ENCODE measurements around the gene SPATA31C2.
"Not testable (repeated sequence)": the region's sequence is repeated elsewhere in the genome, so short reads cannot be mapped to it uniquely, and the experiment has no call there.

The SPATA31C2 gene

DNA sequence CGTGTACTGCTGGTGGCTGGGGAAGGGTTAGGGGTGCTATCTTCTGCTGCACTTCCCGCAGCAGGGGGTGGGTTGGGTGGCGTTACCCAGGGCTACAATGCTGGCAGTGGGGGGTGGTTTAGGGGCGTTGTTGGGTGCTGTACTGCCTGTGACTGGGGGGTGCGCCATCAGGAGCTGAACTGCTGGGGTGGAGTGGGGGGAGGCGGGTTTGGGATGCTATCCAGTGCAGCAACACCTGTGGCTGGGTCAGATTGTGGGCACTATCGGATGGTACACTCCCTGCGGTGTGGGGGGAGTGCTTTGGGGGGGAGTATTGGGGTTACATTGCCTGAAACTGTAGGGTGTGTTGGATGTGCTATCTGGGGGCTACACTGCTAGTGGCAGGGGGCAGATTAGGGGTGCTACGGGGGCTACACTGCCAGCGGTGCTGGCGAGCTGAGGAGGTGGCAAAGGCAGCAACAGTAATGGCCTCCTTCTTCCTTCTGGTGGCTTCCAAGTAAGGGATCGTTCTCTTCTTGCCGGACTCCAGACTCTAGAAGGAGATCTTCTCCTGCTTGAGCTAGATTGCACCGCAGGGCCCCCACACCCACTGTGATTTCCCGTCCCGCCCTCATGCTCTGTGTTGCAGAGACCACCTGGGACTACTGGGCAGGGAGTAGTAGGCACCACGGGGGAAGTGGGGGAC lies 23.9 kb downstream of the SPATA31C2 start:
- H3K4me1 Mint-ChIP-seq; H3K9me3 Mint-ChIP-seq; H3K27ac Mint-ChIP-seq (ENCODE audit: low read depth); H3K27me3 Mint-ChIP-seq; DNase-seq (ENCODE audit: low spot score in 2 of 2); ATAC-seq (replicated peaks; ENCODE audit: extremely low read depth, poor library complexity, severe bottlenecking); H3K4me3 Mint-ChIP-seq; H3K36me3 Mint-ChIP-seq (ENCODE audit: insufficient read depth): not testable (repeated sequence)

DNA sequence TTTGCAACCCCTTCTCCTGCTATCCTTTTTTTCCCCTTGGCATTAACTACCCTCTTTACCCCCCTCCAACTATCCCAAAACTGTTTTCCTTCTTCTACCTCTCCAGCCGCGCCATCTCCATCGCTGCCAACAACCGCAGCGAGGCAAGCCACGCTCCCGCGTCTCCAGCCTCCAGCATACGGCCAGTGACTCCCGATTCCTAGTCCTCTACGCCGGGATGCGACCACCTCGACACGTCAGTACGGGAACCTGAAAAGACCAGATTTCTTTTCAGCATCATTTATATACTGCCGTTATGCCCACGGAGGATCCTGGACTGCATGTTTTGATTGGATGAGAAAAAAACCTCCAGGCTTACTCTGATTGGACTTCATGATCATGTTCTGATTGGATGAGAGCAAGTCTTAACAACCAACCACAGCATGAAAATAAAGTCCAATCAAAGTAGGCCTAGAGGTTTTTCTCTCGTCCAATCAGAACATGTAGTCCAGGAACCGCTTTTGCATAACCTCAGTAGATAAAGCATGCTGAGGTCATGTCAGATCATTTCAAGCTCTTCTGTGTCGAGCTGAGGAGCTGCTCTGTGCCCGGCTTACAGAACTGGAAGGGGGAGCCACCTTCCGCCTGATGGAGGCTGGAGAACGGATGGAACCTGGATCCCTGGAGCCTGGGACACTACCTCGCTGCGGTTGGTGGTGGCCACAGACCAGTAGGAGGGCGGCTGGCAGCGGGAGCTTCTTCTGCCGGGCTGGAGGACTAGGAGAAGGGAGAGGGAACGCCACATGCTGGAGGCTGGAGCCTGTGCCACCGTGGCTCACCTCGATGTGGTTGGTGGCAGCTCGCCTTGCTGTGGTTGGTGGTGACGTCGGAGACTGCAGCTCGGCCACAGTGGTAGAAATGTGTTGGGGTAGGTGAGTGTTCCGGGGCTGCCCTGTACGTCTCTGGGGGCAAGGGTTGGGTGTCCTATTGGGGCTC lies 24.8 kb downstream of the SPATA31C2 start:
- H3K27me3 Mint-ChIP-seq = peaks cover 16% of the 10 kb centered on the region
- not testable (repeated sequence) for H3K27ac Mint-ChIP-seq (ENCODE audit: low read depth); ATAC-seq (replicated peaks; ENCODE audit: extremely low read depth, poor library complexity, severe bottlenecking); DNase-seq (ENCODE audit: low spot score in 2 of 2); H3K4me3 Mint-ChIP-seq; H3K36me3 Mint-ChIP-seq (ENCODE audit: insufficient read depth); H3K9me3 Mint-ChIP-seq; H3K4me1 Mint-ChIP-seq

DNA sequence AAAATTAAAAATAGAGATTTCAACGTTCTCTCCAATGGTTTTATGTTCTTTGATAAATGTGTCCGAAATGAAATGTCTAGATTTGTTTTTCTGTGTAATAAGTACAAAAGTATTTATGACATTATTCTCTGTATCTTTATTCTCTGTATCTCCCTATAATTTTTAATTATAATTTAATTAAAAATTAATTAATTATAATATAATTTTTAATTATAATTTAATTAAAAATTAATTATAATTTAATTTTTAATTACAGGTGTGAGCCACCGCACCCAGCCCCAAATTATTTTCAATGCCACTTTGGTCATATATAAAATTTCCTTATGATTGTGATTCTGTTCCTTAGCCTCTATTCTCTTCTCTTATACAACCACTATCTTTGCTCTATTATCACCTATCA lies 28.2 kb downstream of the SPATA31C2 start:
- Mint-ChIP-seq H3K36me3 (ENCODE audit: insufficient read depth) (no peaks in the 10 kb centered on the region), H3K4me3 (no peak overlapping the region), H3K27ac (ENCODE audit: low read depth) (no peak overlapping the region), H3K27me3 (peaks cover 45% of the 10 kb centered on the region), H3K4me1 (peaks cover 6% of the 10 kb centered on the region), H3K9me3 (no peaks in the 10 kb centered on the region)
- DNase-seq (ENCODE audit: low spot score in 2 of 2) (no peak), ATAC-seq (replicated peaks; ENCODE audit: extremely low read depth, poor library complexity, severe bottlenecking) (no peak)

DNA sequence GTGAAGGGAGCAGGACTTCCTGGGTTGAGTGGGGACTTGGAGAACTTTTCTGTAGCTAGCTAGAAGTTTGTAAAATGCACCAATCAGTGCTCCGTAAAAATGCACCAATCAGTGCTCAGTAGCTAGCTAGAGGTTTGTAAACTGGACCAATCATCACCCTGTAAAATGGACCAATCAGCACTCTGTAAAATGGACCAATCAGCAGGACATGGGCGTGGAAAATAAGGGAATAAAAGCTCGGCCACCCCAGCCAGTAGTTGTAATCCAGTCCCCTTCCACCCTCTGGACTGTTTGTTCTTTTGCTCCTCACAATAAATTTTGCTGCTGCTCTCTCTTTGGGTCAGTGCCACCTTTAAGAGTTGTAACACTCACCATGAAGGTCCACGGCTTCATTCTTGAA lies 29.5 kb downstream of the SPATA31C2 start:
- H3K9me3 Mint-ChIP-seq = no peaks in the 10 kb centered on the region
- DNase-seq (ENCODE audit: low spot score in 2 of 2) = no peak
- H3K27me3 Mint-ChIP-seq = peaks cover 53% of the 10 kb centered on the region
- ATAC-seq (replicated peaks; ENCODE audit: extremely low read depth, poor library complexity, severe bottlenecking) = no peak
- no peak overlapping the region for H3K27ac Mint-ChIP-seq (ENCODE audit: low read depth)
- peaks cover 6% of the 10 kb centered on the region for H3K4me1 Mint-ChIP-seq
- no peaks in the 10 kb centered on the region for H3K36me3 Mint-ChIP-seq (ENCODE audit: insufficient read depth)
- H3K4me3 Mint-ChIP-seq = no peak overlapping the region

DNA sequence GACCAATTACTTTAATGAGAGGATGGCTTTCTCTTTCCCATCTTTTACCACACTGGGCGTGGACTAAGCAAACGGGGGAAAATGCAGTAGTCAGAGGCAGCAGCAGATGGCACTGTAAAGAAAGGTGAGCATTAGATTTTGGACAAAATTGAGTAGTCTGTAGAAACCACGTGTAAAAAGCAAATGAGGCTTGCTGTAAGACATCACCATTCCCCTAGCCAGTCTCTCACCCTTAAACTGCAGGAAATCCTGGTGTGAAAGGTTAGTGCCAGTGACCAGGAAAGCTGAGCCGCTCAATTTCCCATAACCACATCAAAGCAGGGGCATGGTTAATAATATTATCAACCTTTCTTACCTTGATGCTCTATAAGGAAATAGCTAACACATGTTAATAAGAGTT lies 31.8 kb downstream of the SPATA31C2 start:
- no peak for ATAC-seq (replicated peaks; ENCODE audit: extremely low read depth, poor library complexity, severe bottlenecking)
- Mint-ChIP-seq H3K27me3 (peaks cover 61% of the 10 kb centered on the region), H3K9me3 (no peaks in the 10 kb centered on the region)

DNA sequence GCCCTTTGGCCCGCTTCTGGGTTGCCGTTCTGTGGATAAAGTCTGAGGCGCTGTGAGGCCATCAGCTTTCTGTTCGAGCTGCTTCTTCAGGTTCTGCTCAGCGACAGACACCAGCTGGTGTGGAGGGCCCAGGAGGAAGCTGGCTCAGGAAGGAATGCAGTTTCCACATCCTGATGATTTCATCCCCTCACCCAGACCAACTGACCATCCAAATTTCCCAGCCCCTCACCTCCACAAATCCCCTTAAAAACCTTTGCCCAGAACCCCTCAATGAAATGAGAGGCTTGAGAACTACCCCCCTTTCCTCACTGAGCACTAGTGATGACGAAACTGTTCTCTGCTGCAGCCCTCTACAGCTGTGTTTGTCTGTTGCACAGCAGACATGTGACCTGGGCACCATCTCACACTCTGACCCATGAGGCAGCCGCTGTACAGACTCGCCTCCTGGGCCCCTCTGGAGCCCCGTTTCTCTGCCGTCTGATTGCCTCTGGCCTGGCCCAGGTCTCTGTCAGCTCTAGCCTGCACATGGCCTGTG lies 45.4 kb downstream of the SPATA31C2 start:
- Mint-ChIP-seq H3K4me1 (no peaks in the 10 kb centered on the region), H3K4me3 (no peak overlapping the region), H3K27ac (ENCODE audit: low read depth) (no peak overlapping the region), H3K27me3 (peaks cover 43% of the 10 kb centered on the region), H3K36me3 (ENCODE audit: insufficient read depth) (no peaks in the 10 kb centered on the region), H3K9me3 (no peaks in the 10 kb centered on the region)
- no peak for ATAC-seq (replicated peaks; ENCODE audit: extremely low read depth, poor library complexity, severe bottlenecking)
- no peak for DNase-seq (ENCODE audit: low spot score in 2 of 2)

More for the DNA sequence above, 31.8 kb downstream of the SPATA31C2 start:
- DNase-seq (ENCODE audit: low spot score in 2 of 2) = no peak
- H3K4me3 Mint-ChIP-seq = no peak overlapping the region
- no peaks in the 10 kb centered on the region for H3K36me3 Mint-ChIP-seq (ENCODE audit: insufficient read depth)
- no peak overlapping the region for H3K27ac Mint-ChIP-seq (ENCODE audit: low read depth)
- H3K4me1 Mint-ChIP-seq = peaks cover 6% of the 10 kb centered on the region

DNA sequence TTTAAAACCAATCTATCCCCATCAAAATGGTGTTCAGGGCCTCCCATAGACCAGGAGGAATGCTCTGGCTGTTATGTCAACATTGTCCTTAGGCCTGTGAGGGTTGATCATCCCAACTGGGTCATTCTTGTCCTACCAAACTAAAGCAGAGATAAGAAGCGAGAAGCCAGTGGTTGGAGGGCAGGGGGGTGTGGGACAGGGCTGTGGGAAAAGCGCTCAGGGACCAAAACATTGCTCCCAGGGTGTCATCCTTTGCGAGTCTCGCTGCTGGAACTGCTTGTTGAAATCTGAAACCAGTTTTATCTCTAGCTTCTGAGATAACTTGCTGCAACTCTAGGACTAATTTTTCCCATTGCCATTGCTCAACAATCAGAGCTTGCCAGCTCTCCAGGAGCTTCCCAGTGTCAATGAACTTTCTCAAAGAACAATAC lies 48.1 kb downstream of the SPATA31C2 start:
- no peak overlapping the region for H3K4me3 Mint-ChIP-seq
- H3K9me3 Mint-ChIP-seq = no peaks in the 10 kb centered on the region
- no peak overlapping the region for H3K27ac Mint-ChIP-seq (ENCODE audit: low read depth)
- DNase-seq (ENCODE audit: low spot score in 2 of 2) = no peak
- H3K36me3 Mint-ChIP-seq (ENCODE audit: insufficient read depth) = no peaks in the 10 kb centered on the region
- ATAC-seq (replicated peaks; ENCODE audit: extremely low read depth, poor library complexity, severe bottlenecking) = no peak
- no peaks in the 10 kb centered on the region for H3K4me1 Mint-ChIP-seq
- H3K27me3 Mint-ChIP-seq = peaks cover 48% of the 10 kb centered on the region

DNA sequence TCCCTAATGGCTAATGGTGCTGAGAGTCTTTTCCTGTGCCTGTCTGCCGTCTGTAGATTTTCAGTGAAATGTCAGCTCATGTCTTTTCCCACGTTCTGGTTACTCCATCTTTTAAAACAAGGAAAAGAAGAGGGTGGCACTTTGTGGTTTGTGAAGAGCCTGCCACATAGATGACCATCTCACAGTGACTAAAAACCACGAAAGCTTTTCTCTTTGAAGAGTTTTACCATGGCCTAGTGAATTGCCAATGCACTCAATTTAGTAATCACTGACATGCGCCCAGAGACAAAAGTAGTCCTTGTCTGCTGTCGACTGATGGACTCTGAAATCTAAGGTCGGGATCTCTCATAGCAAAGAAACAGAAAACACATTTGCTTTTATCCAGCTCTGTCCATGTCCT lies 50.4 kb downstream of the SPATA31C2 start:
- DNase-seq (ENCODE audit: low spot score in 2 of 2) (no peak), ATAC-seq (replicated peaks; ENCODE audit: extremely low read depth, poor library complexity, severe bottlenecking) (no peak)
- no peak overlapping the region for H3K4me3 Mint-ChIP-seq
- no peak overlapping the region for H3K27ac Mint-ChIP-seq (ENCODE audit: low read depth)
- H3K36me3 Mint-ChIP-seq (ENCODE audit: insufficient read depth) = no peaks in the 10 kb centered on the region
- H3K9me3 Mint-ChIP-seq = no peaks in the 10 kb centered on the region
- peaks cover 40% of the 10 kb centered on the region for H3K27me3 Mint-ChIP-seq
- no peaks in the 10 kb centered on the region for H3K4me1 Mint-ChIP-seq

DNA sequence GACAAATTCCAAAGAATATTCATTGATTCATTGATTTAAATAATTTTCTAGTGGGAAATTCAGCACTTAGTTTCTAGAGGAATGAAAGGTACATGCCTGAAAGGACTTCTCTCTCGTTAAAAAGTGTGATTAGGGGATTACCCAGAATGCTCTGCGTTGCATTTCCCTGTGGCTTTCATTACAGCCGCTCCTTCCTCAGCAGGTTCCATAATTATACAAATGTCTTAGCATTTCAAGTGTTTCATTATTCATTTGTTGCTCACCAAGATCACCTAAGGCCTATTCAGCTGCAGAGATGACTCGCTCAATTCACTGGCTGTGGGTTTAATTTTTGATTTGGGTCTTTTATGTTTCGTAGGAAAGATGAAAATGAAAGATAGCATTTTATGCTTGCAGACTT lies 52.8 kb downstream of the SPATA31C2 start:
- Mint-ChIP-seq H3K4me1 (no peaks in the 10 kb centered on the region), H3K9me3 (no peaks in the 10 kb centered on the region), H3K27ac (ENCODE audit: low read depth) (no peak overlapping the region), H3K27me3 (peaks cover 27% of the 10 kb centered on the region), H3K4me3 (no peak overlapping the region), H3K36me3 (ENCODE audit: insufficient read depth) (no peaks in the 10 kb centered on the region)
- DNase-seq (ENCODE audit: low spot score in 2 of 2) (no peak), ATAC-seq (replicated peaks; ENCODE audit: extremely low read depth, poor library complexity, severe bottlenecking) (no peak)

DNA sequence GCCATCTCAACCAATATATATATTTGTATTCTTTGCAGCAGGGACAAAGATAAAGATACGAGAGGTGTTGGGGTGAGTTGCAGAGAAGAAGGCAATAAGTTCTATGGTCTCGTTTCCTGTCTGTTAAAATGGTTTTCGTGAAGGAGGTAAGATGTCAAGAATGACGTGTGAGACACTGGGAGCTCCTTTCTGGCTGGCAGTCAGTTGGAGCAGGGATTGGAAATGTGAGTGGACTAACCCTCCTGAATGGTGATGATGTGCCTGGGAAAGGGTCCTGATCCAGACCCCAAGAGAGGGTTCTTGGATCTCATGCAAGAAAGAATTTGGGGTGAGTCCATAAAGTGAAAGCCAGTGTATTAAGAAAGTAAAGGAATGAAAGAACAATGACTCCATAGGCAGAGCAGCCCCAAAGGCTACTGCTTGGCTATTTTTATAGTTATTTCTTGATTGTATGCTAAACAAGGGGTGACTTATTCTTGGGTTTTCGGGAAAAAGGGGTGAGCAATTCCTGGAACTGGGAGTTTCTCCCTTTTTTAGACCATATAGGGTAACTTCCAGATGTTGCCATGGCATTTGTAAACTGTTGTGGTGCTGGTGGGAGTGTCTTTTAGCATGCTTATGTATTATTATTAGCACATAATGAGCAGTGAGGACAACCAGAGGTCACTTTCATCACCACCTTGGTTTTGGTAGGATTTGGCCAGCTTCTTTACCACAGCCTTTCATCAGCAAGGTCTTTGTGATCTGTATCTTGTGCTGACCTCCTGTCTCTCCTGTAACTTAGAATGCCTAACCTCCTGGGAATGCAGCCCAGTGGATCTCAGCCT lies 53.7 kb downstream of the SPATA31C2 start:
- no peaks in the 10 kb centered on the region for H3K36me3 Mint-ChIP-seq (ENCODE audit: insufficient read depth)
- H3K9me3 Mint-ChIP-seq = no peaks in the 10 kb centered on the region
- ATAC-seq (replicated peaks; ENCODE audit: extremely low read depth, poor library complexity, severe bottlenecking) (no peak), DNase-seq (ENCODE audit: low spot score in 2 of 2) (no peak)
- H3K4me1 Mint-ChIP-seq = no peaks in the 10 kb centered on the region
- H3K27me3 Mint-ChIP-seq = peaks cover 24% of the 10 kb centered on the region
- no peak overlapping the region for H3K4me3 Mint-ChIP-seq
- H3K27ac Mint-ChIP-seq (ENCODE audit: low read depth) = no peak overlapping the region

Data from central memory CD8-positive, alpha-beta T cell (primary cell).